GM10266 (cell line): ENCODE measurements around the gene CEP131.

Source experiments
- DNase-seq: peaks from one replicate; pipeline ENCODE4 v3.0.0; 2012; ENCODE audit errors: extremely low spot score
- CTCF ChIP-seq: IDR thresholded peaks from 2 replicates; pipeline ENCODE4 v1.5.1; 2012; ENCODE audit warnings: mild to moderate bottlenecking, low read depth; ENCODE audit not compliant: control insufficient read depth, insufficient read depth; ENCODE audit errors: missing control alignments

CEP131 gene

GRCh38 chr17:81140695-81141094 lies 82.1 kb downstream of the CEP131 start:
- TF ChIP-seq CTCF: no peak
- no peak for DNase-seq

- TF ChIP-seq CTCF: no peak
- no peak for DNase-seq
Observed at GRCh38 chr17:81140018-81140417, 82.7 kb downstream of the CEP131 start.
